Stimulated activated naive CD4-positive, alpha-beta T cell (primary cell): ENCODE measurements around the gene KCTD2.
"Not testable (repeated sequence)": the region's sequence is repeated elsewhere in the genome, so short reads cannot be mapped to it uniquely, and the experiment has no call there.

Experiments used
- DNase-seq, 6 experiments: peaks; one replicate each; lab custom pipeline; 2025; lab: John Stamatoyannopoulos, UW

Gene KCTD2

GRCh38 chr17:75020331-75021110, 26.5 kb upstream of the KCTD2 start:
- no peak for DNase-seq

GRCh38 chr17:75024686-75025397, 22.2 kb upstream of the KCTD2 start:
- DNase-seq: peak; percentile 8 to 47 (median 36)

GRCh38 chr17:75025398-75025734, 21.7 kb upstream of the KCTD2 start:
- DNase-seq: not testable (repeated sequence)

- DNase-seq: not testable (repeated sequence)
These were observed 20.4 kb upstream of the KCTD2 start for GRCh38 chr17:75026650-75027049.

GRCh38 chr17:75030161-75030560, 16.9 kb upstream of the KCTD2 start:
- DNase-seq: no peak

GRCh38 chr17:75031972-75032719, 14.9 kb upstream of the KCTD2 start:
- peak; percentile 38 to 73 (median 58) for DNase-seq

- peak in 1 of 6 experiments; percentile 25 for DNase-seq
These were observed 14.2 kb upstream of the KCTD2 start for GRCh38 chr17:75032720-75033280.

GRCh38 chr17:75033346-75034235, 13.4 kb upstream of the KCTD2 start:
- DNase-seq: peak; percentile 74 to 88 (median 80)

- peak; percentile 58 to 87 (median 76) for DNase-seq
These were observed 12.7 kb upstream of the KCTD2 start for GRCh38 chr17:75034236-75034908.

- DNase-seq: peak; percentile 83 to 99 (median 95)
These were observed 10.3 kb upstream of the KCTD2 start for GRCh38 chr17:75036643-75037268.

GRCh38 chr17:75039238-75039637, 7.8 kb upstream of the KCTD2 start:
- DNase-seq: no peak

GRCh38 chr17:75041656-75042280, 5.3 kb upstream of the KCTD2 start:
- DNase-seq: no peak

- DNase-seq: not testable (repeated sequence)
These were observed 3.2 kb upstream of the KCTD2 start for GRCh38 chr17:75043789-75044188.

GRCh38 chr17:75044716-75045115, 2.3 kb upstream of the KCTD2 start:
- no peak for DNase-seq

- DNase-seq: not testable (repeated sequence)
These were observed 1.0 kb upstream of the KCTD2 start for GRCh38 chr17:75045946-75046406.

- peak in 3 of 6 experiments; percentile 18 to 49 (median 38) for DNase-seq
These were observed 523 bp downstream of the KCTD2 start for GRCh38 chr17:75047398-75048098.

- DNase-seq: no peak
These were observed 1.3 kb downstream of the KCTD2 start for GRCh38 chr17:75048249-75048878.

GRCh38 chr17:75049057-75049456, 2.0 kb downstream of the KCTD2 start:
- no peak for DNase-seq
